ENCODE results near the gene KLHDC9.
"Not testable (repeated sequence)": the region's sequence is repeated elsewhere in the genome, so short reads cannot be mapped to it uniquely, and the experiment has no call there.

The KLHDC9 gene

GRCh38 chr1:161098210-161099068 is at the start of gene KLHDC9:
Gene KLHDC9, plus strand, starts transcription at chr1:161098361. Its CDS starts 175 bp downstream, at chr1:161098536.
- H3K9ac ChIP-seq (ENCODE audit: low read depth, low read length): peak within 1 kb of the TSS; percentile 63
- H3K4me1 ChIP-seq (ENCODE audit: insufficient read depth, low read length): no peaks in the 10 kb centered on the region

GRCh38 chr1:161048949-161049722 is 49.0 kb upstream of the KLHDC9 start:
- H3K36me3 ChIP-seq (ENCODE audit: insufficient read depth, low read length): no peaks in the 10 kb centered on the region
- no peak overlapping the region for H3K9ac ChIP-seq (ENCODE audit: low read depth, low read length)
- H3K9me3 ChIP-seq (ENCODE audit: control insufficient read depth, insufficient read depth, low read length): no peaks in the 10 kb centered on the region
- peaks cover 5% of the 10 kb centered on the region; the same call in 1 of the 2 replicates for H3K4me1 ChIP-seq (ENCODE audit: insufficient read depth, low read length)

More at GRCh38 chr1:161098210-161099068, at the start of gene KLHDC9:
- no peaks in the 10 kb centered on the region for H3K9me3 ChIP-seq (ENCODE audit: control insufficient read depth, insufficient read depth, low read length)
- no peaks in the 10 kb centered on the region for H3K36me3 ChIP-seq (ENCODE audit: insufficient read depth, low read length)

- H3K9me3 ChIP-seq (ENCODE audit: control insufficient read depth, insufficient read depth, low read length): no peaks in the 10 kb centered on the region
- no peaks in the 10 kb centered on the region for H3K4me1 ChIP-seq (ENCODE audit: insufficient read depth, low read length)
- H3K36me3 ChIP-seq (ENCODE audit: insufficient read depth, low read length): no peaks in the 10 kb centered on the region
- no peak overlapping the region for H3K9ac ChIP-seq (ENCODE audit: low read depth, low read length)
Measured at GRCh38 chr1:161051219-161051618, 46.9 kb upstream of the KLHDC9 start.

GRCh38 chr1:161052899-161053298 is 45.3 kb upstream of the KLHDC9 start:
- Histone ChIP-seq H3K4me1 (ENCODE audit: insufficient read depth, low read length) (no peaks in the 10 kb centered on the region), H3K36me3 (ENCODE audit: insufficient read depth, low read length) (no peaks in the 10 kb centered on the region), H3K9ac (ENCODE audit: low read depth, low read length) (no peak overlapping the region), H3K9me3 (ENCODE audit: control insufficient read depth, insufficient read depth, low read length) (no peaks in the 10 kb centered on the region)

GRCh38 chr1:161054232-161054631 is 43.9 kb upstream of the KLHDC9 start:
- Histone ChIP-seq H3K9ac (ENCODE audit: low read depth, low read length) (no peak overlapping the region), H3K4me1 (ENCODE audit: insufficient read depth, low read length) (no peaks in the 10 kb centered on the region), H3K9me3 (ENCODE audit: control insufficient read depth, insufficient read depth, low read length) (no peaks in the 10 kb centered on the region), H3K36me3 (ENCODE audit: insufficient read depth, low read length) (no peaks in the 10 kb centered on the region)

- H3K9ac ChIP-seq (ENCODE audit: low read depth, low read length): no peak overlapping the region
- H3K36me3 ChIP-seq (ENCODE audit: insufficient read depth, low read length): no peaks in the 10 kb centered on the region
- peaks cover 2% of the 10 kb centered on the region; the same call in 1 of the 2 replicates for H3K4me1 ChIP-seq (ENCODE audit: insufficient read depth, low read length)
- no peaks in the 10 kb centered on the region for H3K9me3 ChIP-seq (ENCODE audit: control insufficient read depth, insufficient read depth, low read length)
Measured at GRCh38 chr1:161054805-161055204, 43.4 kb upstream of the KLHDC9 start.

- Histone ChIP-seq H3K4me1 (ENCODE audit: insufficient read depth, low read length) (peaks cover 8% of the 10 kb centered on the region), H3K9ac (ENCODE audit: low read depth, low read length) (no peak overlapping the region), H3K9me3 (ENCODE audit: control insufficient read depth, insufficient read depth, low read length) (no peaks in the 10 kb centered on the region), H3K36me3 (ENCODE audit: insufficient read depth, low read length) (no peaks in the 10 kb centered on the region)
Measured at GRCh38 chr1:161059293-161059692, 38.9 kb upstream of the KLHDC9 start.

- Histone ChIP-seq H3K9ac (ENCODE audit: low read depth, low read length) (no peak overlapping the region), H3K36me3 (ENCODE audit: insufficient read depth, low read length) (no peaks in the 10 kb centered on the region), H3K4me1 (ENCODE audit: insufficient read depth, low read length) (peaks cover 8% of the 10 kb centered on the region), H3K9me3 (ENCODE audit: control insufficient read depth, insufficient read depth, low read length) (no peaks in the 10 kb centered on the region)
Measured at GRCh38 chr1:161061419-161061818, 36.7 kb upstream of the KLHDC9 start.

GRCh38 chr1:161063936-161064335 is 34.2 kb upstream of the KLHDC9 start:
- H3K9ac ChIP-seq (ENCODE audit: low read depth, low read length); H3K9me3 ChIP-seq (ENCODE audit: control insufficient read depth, insufficient read depth, low read length); H3K36me3 ChIP-seq (ENCODE audit: insufficient read depth, low read length); H3K4me1 ChIP-seq (ENCODE audit: insufficient read depth, low read length): not testable (repeated sequence)

- not testable (repeated sequence) for H3K9me3 ChIP-seq (ENCODE audit: control insufficient read depth, insufficient read depth, low read length); H3K36me3 ChIP-seq (ENCODE audit: insufficient read depth, low read length); H3K9ac ChIP-seq (ENCODE audit: low read depth, low read length); H3K4me1 ChIP-seq (ENCODE audit: insufficient read depth, low read length)
Measured at GRCh38 chr1:161065681-161066080, 32.5 kb upstream of the KLHDC9 start.

- Histone ChIP-seq H3K9me3 (ENCODE audit: control insufficient read depth, insufficient read depth, low read length) (0 out of 2 replicates have a peak, but pooled peaks cover 2% of the 10 kb centered on the region), H3K9ac (ENCODE audit: low read depth, low read length) (no peak overlapping the region), H3K4me1 (ENCODE audit: insufficient read depth, low read length) (peaks cover 4% of the 10 kb centered on the region), H3K36me3 (ENCODE audit: insufficient read depth, low read length) (no peaks in the 10 kb centered on the region)
Measured at GRCh38 chr1:161066694-161067093, 31.5 kb upstream of the KLHDC9 start.

- Histone ChIP-seq H3K4me1 (ENCODE audit: insufficient read depth, low read length) (peaks cover 4% of the 10 kb centered on the region), H3K9ac (ENCODE audit: low read depth, low read length) (no peak overlapping the region)
Measured at GRCh38 chr1:161068306-161069234, 29.6 kb upstream of the KLHDC9 start.

GRCh38 chr1:161069241-161069640 is 28.9 kb upstream of the KLHDC9 start:
- Histone ChIP-seq H3K9me3 (ENCODE audit: control insufficient read depth, insufficient read depth, low read length) (0 out of 2 replicates have a peak, but pooled peaks cover 2% of the 10 kb centered on the region), H3K9ac (ENCODE audit: low read depth, low read length) (no peak overlapping the region), H3K4me1 (ENCODE audit: insufficient read depth, low read length) (no peaks in the 10 kb centered on the region; the same call in 1 of the 2 replicates), H3K36me3 (ENCODE audit: insufficient read depth, low read length) (no peaks in the 10 kb centered on the region)

More at GRCh38 chr1:161068306-161069234, 29.6 kb upstream of the KLHDC9 start:
- H3K9me3 ChIP-seq (ENCODE audit: control insufficient read depth, insufficient read depth, low read length): 0 out of 2 replicates have a peak, but pooled peaks cover 2% of the 10 kb centered on the region
- H3K36me3 ChIP-seq (ENCODE audit: insufficient read depth, low read length): no peaks in the 10 kb centered on the region
